Superior temporal gyrus (tissue), 1 donor: ENCODE results near the gene GALNT10.

Experiments used
- DNase-seq: peaks from one replicate; pipeline ENCODE4 v3.0.0-alpha.2; 2016; ENCODE audit errors: extremely low spot score

Gene GALNT10

DNA sequence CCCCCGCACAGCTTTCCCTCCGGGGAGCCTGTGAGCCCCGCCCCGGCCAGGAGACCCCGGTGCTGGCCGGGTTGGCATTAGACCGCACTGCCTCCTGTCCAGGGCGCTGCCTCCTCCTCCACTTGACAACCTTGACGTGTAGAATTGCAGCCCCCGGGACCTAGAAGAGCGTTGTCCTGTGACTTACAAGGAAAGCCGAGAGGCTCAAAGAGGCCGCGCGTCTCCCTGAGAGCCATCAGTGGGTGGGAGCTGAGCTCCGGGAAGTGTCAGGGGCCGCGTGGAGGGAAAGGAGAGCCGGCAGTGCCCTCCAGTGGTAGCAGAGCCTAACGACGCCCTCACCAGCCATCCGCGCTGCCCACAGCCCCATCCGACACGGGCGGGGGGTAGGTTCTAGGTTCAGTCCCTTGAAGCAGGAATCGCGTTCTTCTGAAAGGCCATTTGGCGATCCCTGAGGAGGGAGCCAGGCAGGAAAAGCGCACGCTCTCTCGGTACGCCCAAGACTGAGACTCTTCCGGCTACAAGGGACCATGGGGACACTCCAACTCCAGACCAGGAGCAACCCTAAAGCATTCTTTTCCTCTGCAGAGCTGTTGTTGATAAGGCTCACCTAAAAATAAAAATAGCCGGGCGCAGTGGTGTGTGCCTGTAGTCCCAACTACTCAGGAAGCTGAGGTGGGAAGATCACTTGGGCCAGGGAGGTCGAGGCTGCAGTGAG is 214.7 kb downstream of the GALNT10 start:
- peak; percentile 85 for DNase-seq

GRCh38 chr5:154406231-154406630 is 215.7 kb downstream of the GALNT10 start:
- no peak for DNase-seq

DNA sequence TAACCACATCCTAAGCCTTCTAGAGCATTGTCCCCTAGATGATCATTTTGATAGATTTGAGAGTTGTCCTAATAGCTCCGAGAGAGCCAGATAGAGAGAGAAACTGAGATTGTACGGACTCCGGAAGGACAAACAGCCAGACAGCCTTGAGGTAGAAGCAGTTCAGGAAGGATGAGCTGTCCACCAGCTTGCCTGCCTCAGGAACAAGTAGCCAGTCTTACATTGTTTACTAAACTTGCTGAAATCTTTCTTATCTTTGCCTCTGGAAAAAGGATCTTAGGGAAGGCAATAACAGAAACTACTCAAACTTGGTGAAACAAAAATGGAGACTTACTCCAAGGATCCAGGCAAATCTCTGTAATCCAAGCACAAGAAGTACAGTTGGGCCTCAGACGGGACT is 216.3 kb downstream of the GALNT10 start:
- no peak for DNase-seq

DNA sequence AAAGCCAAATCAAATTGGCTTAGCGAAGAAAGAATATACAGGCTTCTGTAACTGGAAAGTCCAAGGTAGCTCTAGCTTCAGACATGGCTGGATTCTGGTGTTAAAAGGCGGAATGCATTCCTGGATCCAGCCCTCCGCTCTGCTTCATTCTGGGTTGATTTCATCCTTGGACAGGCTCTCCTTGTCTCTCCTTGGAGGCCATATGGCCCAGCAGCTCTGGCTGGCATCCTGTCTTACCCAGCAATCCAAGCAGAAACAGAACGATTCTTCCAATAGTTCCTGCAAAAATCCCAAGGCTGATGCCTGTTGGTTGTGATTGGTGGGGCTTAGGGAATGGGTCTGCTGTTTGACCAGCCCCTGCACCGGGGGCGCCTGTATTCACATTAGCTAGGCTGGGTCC is 218.3 kb downstream of the GALNT10 start:
- DNase-seq, result no peak

- no peak for DNase-seq
Measured at GRCh38 chr5:154409230-154409840, 218.8 kb downstream of the GALNT10 start.

DNA sequence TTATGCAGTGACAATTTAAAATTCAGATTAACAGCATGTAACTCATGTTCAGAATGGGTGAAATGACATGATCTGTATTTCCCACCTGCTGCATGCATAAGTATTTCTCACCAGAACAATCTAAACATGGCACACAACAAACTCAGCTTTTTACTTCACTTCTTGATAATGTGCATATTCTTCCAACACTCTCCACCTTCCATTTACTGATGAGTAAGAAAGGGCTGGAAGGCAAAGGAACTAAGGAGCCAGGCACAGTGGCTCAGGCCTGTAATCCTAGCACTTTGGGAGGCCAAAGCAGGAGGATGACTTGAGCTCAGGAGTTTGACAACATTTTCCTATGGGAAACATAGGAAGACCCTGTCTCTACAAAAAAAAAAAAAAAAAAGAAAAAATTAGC is 219.5 kb downstream of the GALNT10 start:
- DNase-seq, result no peak

- no peak for DNase-seq
Measured at GRCh38 chr5:154410786-154411185, 220.3 kb downstream of the GALNT10 start.

GRCh38 chr5:154411338-154411737 is 220.8 kb downstream of the GALNT10 start:
- no peak for DNase-seq

GRCh38 chr5:154412316-154412715 is 221.8 kb downstream of the GALNT10 start:
- no peak for DNase-seq

DNA sequence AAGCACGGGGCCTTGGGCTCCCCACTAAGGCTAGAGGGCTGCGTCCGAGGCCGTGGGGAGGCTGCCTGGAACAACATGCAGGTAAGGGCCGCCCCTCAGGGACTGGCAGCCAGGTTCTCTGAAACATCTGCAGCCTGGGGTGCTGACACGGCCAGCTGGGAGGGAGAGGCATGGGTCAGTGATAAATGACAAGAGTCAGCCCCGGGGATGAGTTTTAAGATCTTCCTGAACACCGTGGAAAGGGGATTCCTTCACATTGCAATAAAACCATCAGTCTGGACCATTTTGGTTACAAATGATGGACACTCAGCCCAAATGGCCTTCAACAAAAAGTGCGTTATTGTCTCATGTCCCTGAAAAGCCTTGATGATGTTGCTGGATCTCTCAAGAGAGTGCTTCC is 222.4 kb downstream of the GALNT10 start:
- DNase-seq, result no peak

- DNase-seq, result no peak
Measured at GRCh38 chr5:154415114-154415513, 224.6 kb downstream of the GALNT10 start.

DNA sequence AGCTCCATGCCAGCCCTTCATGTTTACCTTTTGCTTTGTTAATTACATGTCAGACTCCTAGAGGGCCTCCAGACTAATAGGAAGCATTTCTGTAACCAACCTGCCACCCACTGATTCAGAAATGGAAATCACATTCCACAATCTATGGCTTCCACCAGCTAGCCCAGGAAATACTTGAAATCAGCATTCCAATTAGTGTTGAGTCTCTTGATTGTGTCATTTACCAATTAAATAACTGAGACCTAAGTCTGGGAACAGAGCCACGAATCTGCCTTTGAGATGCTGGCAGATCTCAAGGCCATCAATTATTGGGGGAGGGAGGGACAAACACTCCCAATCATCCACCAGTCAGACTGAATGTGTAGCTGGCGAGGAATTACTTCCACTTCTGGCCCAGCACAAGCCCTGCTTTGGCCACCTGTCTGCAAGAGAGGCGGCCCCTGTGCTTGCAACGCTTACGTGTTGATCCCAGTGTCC is 227.8 kb downstream of the GALNT10 start:
- no peak for DNase-seq

DNA sequence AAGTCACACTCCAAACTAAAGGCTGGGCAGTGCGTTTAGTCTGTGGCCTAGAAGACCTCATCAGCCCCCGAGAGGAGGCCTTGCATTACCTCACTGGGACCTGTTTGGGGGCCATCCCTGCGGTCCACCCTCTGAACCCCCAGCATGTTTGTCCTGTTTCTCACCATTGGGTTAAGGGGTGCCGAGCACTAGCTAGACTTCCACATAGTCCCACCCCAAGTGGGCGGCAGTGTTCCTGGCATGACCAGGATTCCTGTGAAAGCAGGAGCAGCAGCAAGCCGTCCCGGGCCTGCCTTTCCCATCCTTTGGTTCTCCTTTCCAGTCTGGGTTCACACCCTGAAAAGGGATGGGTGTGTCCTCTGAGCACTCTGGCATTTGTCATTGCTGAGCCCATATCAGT is 228.7 kb downstream of the GALNT10 start:
- no peak for DNase-seq

DNA sequence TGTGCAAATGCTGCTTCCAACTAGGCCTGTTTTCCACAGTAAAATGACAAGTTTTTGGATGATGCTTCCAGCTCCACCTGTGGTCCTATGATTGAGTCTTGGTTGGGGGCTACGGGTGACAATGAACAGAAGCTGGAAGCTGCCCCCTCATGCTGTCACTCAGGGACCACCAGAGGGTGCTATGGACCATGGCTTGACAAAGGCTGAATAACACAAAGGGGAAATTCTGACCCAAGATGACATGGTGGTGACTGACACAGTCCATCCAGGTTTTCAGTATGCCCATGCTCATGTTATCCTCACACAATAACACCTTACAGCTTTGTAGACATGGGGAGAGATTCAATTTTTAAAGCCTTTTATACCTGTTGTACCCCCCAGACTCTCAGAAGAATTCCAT is 231.3 kb downstream of the GALNT10 start:
- DNase-seq, result peak; percentile 34

GRCh38 chr5:154422298-154422697 is 231.8 kb downstream of the GALNT10 start:
- DNase-seq, result no peak

- no peak for DNase-seq
Measured at GRCh38 chr5:154428208-154428607, 237.7 kb downstream of the GALNT10 start.

DNA sequence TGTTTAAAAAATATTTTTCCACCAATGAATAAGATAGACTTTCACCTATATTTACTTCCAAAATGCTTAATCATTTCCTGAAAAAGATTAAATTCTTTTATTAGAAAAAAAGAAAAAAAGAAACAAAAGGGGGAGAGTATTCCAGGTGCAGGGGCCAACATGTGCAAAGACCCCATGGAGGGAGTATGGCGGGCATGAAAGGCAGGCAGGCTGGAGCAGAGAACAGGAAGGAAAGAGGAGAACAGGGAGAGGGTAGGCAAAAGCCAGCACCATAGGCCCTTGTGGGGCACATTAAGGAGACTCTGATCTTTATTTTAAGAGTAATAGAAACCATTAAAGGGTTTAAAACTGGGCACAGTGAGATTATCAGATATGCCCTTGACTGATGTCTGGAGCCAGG is 238.8 kb downstream of the GALNT10 start:
- DNase-seq, result no peak

- no peak for DNase-seq
Measured at GRCh38 chr5:154430466-154430865, 239.9 kb downstream of the GALNT10 start.

GRCh38 chr5:154430961-154431630 is 240.6 kb downstream of the GALNT10 start:
- DNase-seq, result no peak

GRCh38 chr5:154435226-154435625 is 244.7 kb downstream of the GALNT10 start:
- no peak for DNase-seq

DNA sequence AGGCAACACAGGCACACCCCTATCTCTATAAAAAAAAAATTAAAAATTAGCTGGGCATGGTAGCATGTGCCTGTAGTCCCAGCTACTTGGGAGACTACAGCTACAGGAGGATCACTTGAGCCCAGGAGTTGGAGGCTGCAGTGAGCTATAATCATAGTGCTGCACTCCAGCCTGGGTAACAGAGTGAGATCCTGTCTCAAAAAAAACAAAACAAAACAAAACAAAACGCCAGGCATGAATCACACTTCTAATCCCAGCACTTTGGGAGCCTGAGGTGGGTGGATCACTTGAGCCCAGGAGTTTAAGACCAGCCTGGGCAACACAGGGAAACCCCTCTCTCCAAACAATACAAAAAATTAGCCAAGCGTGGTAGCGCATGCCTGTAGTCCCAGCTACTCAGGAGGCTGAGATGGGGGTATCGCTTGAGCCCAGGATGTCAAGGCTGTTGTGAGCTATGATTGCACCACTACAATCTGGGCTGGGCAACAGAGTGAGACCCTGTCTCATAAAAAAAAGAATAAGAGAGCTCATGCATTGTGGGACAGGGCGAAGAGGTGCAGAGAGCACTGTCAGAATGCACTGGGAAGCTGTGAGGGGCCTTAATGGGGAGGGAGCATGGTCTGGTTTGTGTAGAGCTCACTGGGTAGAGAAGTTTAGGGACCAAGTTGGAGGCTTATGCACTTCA is 246.9 kb downstream of the GALNT10 start:
- DNase-seq, result no peak

GRCh38 chr5:154440540-154440939 is 250.0 kb downstream of the GALNT10 start:
- DNase-seq, result no peak
